B cell (primary cell): ENCODE results near the gene TOP2A. TPM values are rescaled to one million over a fixed set of nuclear protein-coding genes. Genes with fewer than 3 reads are reported as not detected.

ENCODE experiments used
- ATAC-seq: fragments of 200-7000 bp; cut with Tn5 transposase; one replicate; pipeline ENCODE4 v1.10.0; 2021; ENCODE audit warnings: low read depth, mild to moderate bottlenecking, moderate number of reproducible peaks, moderate library complexity
- CTCF ChIA-PET: fragments of 350-600 bp; sonication (Branson Sonifier 250); formaldehyde crosslinking; loops from one replicate; lab custom pipeline; 2021; ENCODE audit warnings: antibody characterized with exemption, inconsistent platforms; lab: Charles Lee
- POLR2A ChIA-PET: fragments of 350-600 bp; sonication (Branson Sonifier 250); formaldehyde crosslinking; loops from one replicate; lab custom pipeline; 2021; ENCODE audit warnings: antibody characterized with exemption; lab: Charles Lee
- DNase-seq: peaks from one replicate; pipeline ENCODE4 v3.0.0; 2013
- H2AFZ ChIP-seq: 2 replicates; pipeline ENCODE4 v1.6.1; 2012; ENCODE audit warnings: mild to moderate bottlenecking, low read depth, low read length; ENCODE audit not compliant: insufficient read depth, poor library complexity, severe bottlenecking
- H3K27ac ChIP-seq, 2 donors: 1 replicate in 1 of 2; 2 replicates in 1 of 2; pipeline ENCODE4 v1.5.1; 2012 to 2013; ENCODE audit warnings: low read length in 2 of 2, mild to moderate bottlenecking in 2 of 2, moderate library complexity in 1 of 2
- H3K27me3 ChIP-seq, 4 experiments: fragments of 200-600 bp in 1 of 4; sonication (generic) in 1 of 4; replicated peaks in 1 of 4; 1 replicate in 2 of 4; 2 replicates in 2 of 4; pipeline versions ENCODE4 v1.6.1 to v1.7.0; 2013 to 2016; ENCODE audit warnings: low read length in 3 of 4, mild to moderate bottlenecking in 2 of 4, mixed read lengths in 1 of 4, moderate library complexity in 1 of 4; ENCODE audit not compliant: insufficient read depth in 4 of 4, control insufficient read depth in 3 of 4; ENCODE audit errors: control extremely low read depth in 1 of 4
- H3K36me3 ChIP-seq, 2 experiments: replicated peaks in 1 of 2; 1 replicate in 1 of 2; 2 replicates in 1 of 2; pipeline versions ENCODE4 v1.6.1 to v1.7.1; 2013; ENCODE audit warnings: low read length in 1 of 2; ENCODE audit not compliant: insufficient read depth in 2 of 2, control insufficient read depth in 1 of 2; ENCODE audit errors: control extremely low read depth in 1 of 2, extremely low read depth in 1 of 2
- H3K4me1 ChIP-seq, 2 donors: fragments of 200-600 bp in 1 of 2; sonication (generic) in 1 of 2; 1 replicate in 1 of 2; 2 replicates in 1 of 2; pipeline versions ENCODE4 v1.5.1 to v1.6.1; 2013 to 2017; ENCODE audit warnings: low read length in 2 of 2; ENCODE audit not compliant: control insufficient read depth in 2 of 2, insufficient read depth in 2 of 2
- H3K4me2 ChIP-seq: replicated peaks from 2 replicates; pipeline ENCODE3; 2012; ENCODE audit warnings: mild to moderate bottlenecking, low read depth, low read length; ENCODE audit not compliant: poor library complexity, severe bottlenecking
- H3K4me3 ChIP-seq, 5 experiments: fragments of 200-600 bp in 1 of 5; sonication (generic) in 1 of 5; 1 replicate in 3 of 5; 2 replicates in 2 of 5; pipeline versions ENCODE4 v1.5.1 to v1.7.0; 2011 to 2016; ENCODE audit warnings: low read length in 4 of 5, mild to moderate bottlenecking in 4 of 5, low read depth in 2 of 5, control low read depth in 1 of 5, moderate library complexity in 1 of 5; ENCODE audit not compliant: insufficient read depth in 1 of 5; ENCODE audit errors: control extremely low read depth in 1 of 5, extremely low read depth in 1 of 5
- H3K79me2 ChIP-seq: fragments of 200-600 bp; sonication (generic); one replicate; pipeline ENCODE4 v1.6.0; 2016; ENCODE audit warnings: low read length; ENCODE audit not compliant: control insufficient read depth, insufficient read depth
- H3K9ac ChIP-seq: fragments of 200-600 bp; sonication (generic); 2 replicates; pipeline ENCODE4 v1.6.1; 2017; ENCODE audit warnings: mild to moderate bottlenecking, low read length, moderate library complexity
- H3K9me3 ChIP-seq, 3 donors: one replicate each; pipeline versions ENCODE4 v1.6.1 to v1.7.1; 2013; ENCODE audit warnings: low read length in 2 of 3; ENCODE audit not compliant: control insufficient read depth in 2 of 3, insufficient read depth in 1 of 3; ENCODE audit errors: control extremely low read depth in 1 of 3
- H4K20me1 ChIP-seq: 2 replicates; pipeline ENCODE4 v1.6.0; 2012; ENCODE audit warnings: mild to moderate bottlenecking, low read length; ENCODE audit not compliant: insufficient read depth, control insufficient read depth, poor library complexity, severe bottlenecking
- H3K27ac Mint-ChIP-seq: one replicate; pipeline ENCODE4 v1.8.0; 2021; ENCODE audit warnings: mixed read lengths
- H3K27me3 Mint-ChIP-seq: one replicate; pipeline ENCODE4 v1.8.0; 2021; ENCODE audit warnings: mixed read lengths
- H3K4me1 Mint-ChIP-seq: one replicate; pipeline ENCODE4 v1.8.0; 2021; ENCODE audit warnings: mixed read lengths
- H3K4me3 Mint-ChIP-seq: one replicate; pipeline ENCODE4 v1.8.0; 2021; ENCODE audit warnings: mixed read lengths
- H3K9me3 Mint-ChIP-seq: one replicate; pipeline ENCODE4 v1.8.0; 2022; ENCODE audit warnings: mixed read lengths; ENCODE audit not compliant: insufficient read depth
- CTCF ChIP-seq: fragments of 200-600 bp; IDR thresholded peaks from one replicate; pipeline ENCODE4 v1.8.0; 2022; ENCODE audit warnings: antibody characterized with exemption, mild to moderate bottlenecking
- EZH2 ChIP-seq: IDR thresholded peaks from 2 replicates; pipeline ENCODE4 v1.6.1; 2012; ENCODE audit warnings: borderline replicate concordance, low read depth, mild to moderate bottlenecking, moderate library complexity, low read length; ENCODE audit not compliant: insufficient read depth, poor library complexity, severe bottlenecking
- WGBS: methylation state at CpG from one replicate; pipeline ENCODE4 v1.1.5; 2013; ENCODE audit warnings: missing lambda C conversion rate; ENCODE audit not compliant: insufficient coverage; 5-methylcytosine and 5-hydroxymethylcytosine counted together
- intact Hi-C: fragments of 100-400 bp; cut with micrococcal nuclease; formaldehyde crosslinking; loops from one replicate; pipeline ENCODE4 v1.10.0; 2022
- polyA plus RNA-seq: library from polyadenylated mRNA; depleted of rRNA; stranded (reverse); fragments of >200 nt; gene quantifications from 2 replicates; pipeline ENCODE4 v1.2.3, GENCODE V29; 2012
- total RNA-seq, 2 donors: library from RNA; stranded (reverse); fragments of 120-200 nt in 1 of 2; gene quantifications; 1 replicate in 1 of 2; 2 replicates in 1 of 2; pipeline versions ENCODE4 v1.2.3 to v1.2.4, GENCODE V29; 2013 to 2022

The TOP2A gene
- total and polyA plus RNA-seq, 2 donors (not counting 1 experiment from before 2014, with no cell fraction given), result 0.36 to 3.1 TPM

GRCh38 chr17:40382251-40382650 lies 35.4 kb downstream of the TOP2A start:
- 100% methylated on average over 2 of the region's 4 CpGs for WGBS
- H3K9me3 Mint-ChIP-seq, result no peaks in the 10 kb centered on the region
- ATAC-seq (no peak), DNase-seq (no peak)
- H3K4me1 Mint-ChIP-seq, result no peaks in the 10 kb centered on the region
- ChIA-PET POLR2A (no interaction called here), CTCF (interaction anchor here (0.7 kb wide), 1 partner anchor 188 kb away, joined by 3 read pairs; no protein-coding TSS in a partner anchor)
- H3K4me3 ChIP-seq, result no peak overlapping the region
- peaks cover 0 to under 1% (median 0%) of the 10 kb centered on the region in 3 donors for H3K9me3 ChIP-seq
- H3K27ac Mint-ChIP-seq, result no peak overlapping the region
- H3K4me1 ChIP-seq, result no peaks in the 10 kb centered on the region
- H3K36me3 ChIP-seq, result no peaks in the 10 kb centered on the region
- no peak overlapping the region for H3K4me2 ChIP-seq
- intact Hi-C loops, result no loop called here
- no peak overlapping the region for H2AFZ ChIP-seq
- no peaks in the 10 kb centered on the region for H3K27me3 Mint-ChIP-seq
- H3K79me2 ChIP-seq, result no peaks in the 10 kb centered on the region
- no peaks in the 10 kb centered on the region for H4K20me1 ChIP-seq
- H3K27me3 ChIP-seq, result no peaks in the 10 kb centered on the region
- no peak overlapping the region for H3K4me3 Mint-ChIP-seq
- TF ChIP-seq EZH2, result no peak
- no peak for TF ChIP-seq CTCF
- no peak overlapping the region for H3K27ac ChIP-seq
- H3K9ac ChIP-seq, result no peak overlapping the region

GRCh38 chr17:40378966-40379365 lies 38.7 kb downstream of the TOP2A start:
- H3K27ac Mint-ChIP-seq, result no peak overlapping the region
- ATAC-seq, result no peak

More at GRCh38 chr17:40378966-40379365, 38.7 kb downstream of the TOP2A start:
- Histone ChIP-seq H3K27ac (no peak overlapping the region), H4K20me1 (no peaks in the 10 kb centered on the region), H2AFZ (no peak overlapping the region), H3K4me2 (no peak overlapping the region), H3K36me3 (no peaks in the 10 kb centered on the region), H3K79me2 (no peaks in the 10 kb centered on the region), H3K4me3 (no peak overlapping the region), H3K4me1 (no peaks in the 10 kb centered on the region), H3K27me3 (peaks cover 0 to 4% (median 0%) of the 10 kb centered on the region in 4 experiments), H3K9ac (no peak overlapping the region), H3K9me3 (peaks cover 0 to 7% (median 0%) of the 10 kb centered on the region in 3 donors)
- WGBS, result 100% methylated on average over 4 of the region's 7 CpGs
- intact Hi-C loops, result no loop called here
- no peak for DNase-seq
- Mint-ChIP-seq H3K4me3 (no peak overlapping the region), H3K27me3 (no peaks in the 10 kb centered on the region), H3K9me3 (no peaks in the 10 kb centered on the region), H3K4me1 (peaks cover 2% of the 10 kb centered on the region)
- TF ChIP-seq EZH2, result no peak
- no peak for TF ChIP-seq CTCF
- POLR2A ChIA-PET, result no interaction called here
- CTCF ChIA-PET, result no interaction called here
